Measurements from ENCODE around the gene SLC11A1.

SLC11A1 gene

GRCh38 chr2:218405086-218405745 is 23.1 kb downstream of the SLC11A1 start:
- no peak for DNase-seq (ENCODE audit: low read depth in 3 of 3)

DNA sequence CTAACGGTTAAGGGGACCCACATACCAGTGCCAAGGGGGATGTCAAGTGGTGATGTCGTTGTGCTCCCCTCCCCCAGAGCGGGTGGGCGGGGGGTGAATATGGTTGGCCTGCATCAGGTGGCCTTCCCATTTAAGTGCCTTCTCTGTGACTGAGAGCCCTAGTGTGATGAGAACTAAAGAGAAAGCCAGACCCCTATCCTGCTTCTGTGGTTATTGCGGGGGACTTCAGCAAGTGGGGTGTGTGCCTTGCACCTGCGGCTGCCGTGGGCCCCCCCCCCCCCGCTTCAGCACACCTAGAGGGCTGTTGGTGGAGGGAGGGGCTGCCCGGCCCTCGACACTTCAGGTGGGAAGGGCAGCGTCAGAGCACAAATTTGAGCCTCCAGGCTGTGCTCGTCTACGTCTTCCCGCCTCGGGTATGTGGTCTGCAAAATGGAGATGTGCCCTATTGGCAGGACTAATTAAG is 23.7 kb downstream of the SLC11A1 start:
- no peak for DNase-seq (ENCODE audit: low read depth in 3 of 3)

GRCh38 chr2:218406209-218406948 is 24.3 kb downstream of the SLC11A1 start:
- peak; percentile 72 to 90 (median 77) for DNase-seq (ENCODE audit: low read depth in 3 of 3)

DNA sequence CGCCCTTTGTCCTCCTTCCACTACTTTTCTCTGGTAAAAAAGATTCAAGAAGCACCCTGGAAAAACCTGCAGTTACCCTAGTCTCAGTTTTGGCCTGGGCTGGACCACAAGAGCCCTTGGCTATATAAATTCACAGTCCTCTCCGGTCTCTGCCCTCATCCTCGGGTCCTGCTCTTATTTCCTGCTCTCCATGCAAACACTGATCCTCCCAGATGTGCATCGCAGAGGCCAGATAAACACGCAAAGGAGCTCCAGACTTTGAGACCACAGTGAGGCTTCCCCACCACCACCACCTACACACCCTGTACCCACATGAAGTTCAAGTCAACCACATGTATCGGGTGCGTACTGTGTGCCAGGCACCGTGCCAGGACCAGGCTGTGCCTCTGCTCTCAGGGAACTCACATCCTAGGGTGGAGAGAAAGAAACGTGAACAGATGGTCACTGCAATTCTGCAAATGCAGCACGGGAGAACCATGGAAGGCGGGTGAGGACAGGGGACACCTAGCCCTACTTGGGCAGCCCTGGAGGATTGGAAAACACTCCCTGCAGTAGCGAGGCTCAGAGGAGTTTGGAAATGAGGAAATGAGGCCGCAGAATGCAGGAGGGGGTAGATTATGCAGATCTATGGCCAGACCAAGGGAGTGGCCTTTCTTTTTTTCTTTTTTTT is 25.0 kb downstream of the SLC11A1 start:
- DNase-seq (ENCODE audit: low read depth in 3 of 3): peak; percentile 39 to 49 (median 40)

DNA sequence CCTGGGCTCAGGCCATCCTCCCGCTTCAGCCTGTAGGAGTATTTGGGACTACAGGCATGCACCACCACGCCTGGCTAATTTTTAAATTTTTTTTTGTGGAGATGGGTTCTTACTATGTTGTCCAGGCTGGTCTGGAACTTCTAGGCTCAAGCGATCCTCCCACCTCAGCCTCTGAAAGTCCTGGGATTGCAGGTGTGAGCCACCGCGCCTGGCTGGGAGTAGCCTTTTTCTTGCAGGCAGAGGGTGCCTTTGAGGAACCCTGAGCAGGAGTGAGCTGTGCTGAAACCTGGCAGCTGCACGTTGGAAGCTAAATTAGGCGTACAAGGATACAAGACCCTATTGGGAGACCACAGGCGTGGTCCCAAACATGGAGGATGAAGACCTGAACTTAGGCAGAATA is 25.6 kb downstream of the SLC11A1 start:
- DNase-seq (ENCODE audit: low read depth in 3 of 3): no peak

DNA sequence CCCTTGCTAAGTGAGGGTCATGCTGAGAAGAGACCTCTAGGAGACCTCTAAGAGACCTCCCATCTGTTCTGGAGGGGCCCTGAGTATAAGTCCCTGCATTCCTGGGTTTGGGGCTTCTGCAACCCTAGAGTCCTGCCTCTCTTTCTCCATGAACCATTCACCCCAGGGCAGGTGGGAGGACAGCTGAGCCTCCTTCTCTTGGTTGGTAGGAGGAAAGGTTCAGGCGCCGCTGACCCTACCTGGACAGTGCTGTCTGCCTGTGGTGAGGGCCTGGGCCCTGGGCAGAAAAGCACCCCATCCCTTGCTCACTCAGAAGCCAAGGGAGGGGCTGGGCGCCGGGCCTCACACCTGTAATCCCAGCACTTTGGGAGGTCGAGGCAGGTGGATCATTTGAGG is 36.2 kb downstream of the SLC11A1 start:
- DNase-seq (ENCODE audit: low read depth in 3 of 3): no peak

GRCh38 chr2:218418717-218419458 is 36.8 kb downstream of the SLC11A1 start, which contains the start of gene VIL1:
VIL1 (plus strand) TSS chr2:218419123; CDS start chr2:218423779, 4,656 bp downstream.
- DNase-seq (ENCODE audit: low read depth in 3 of 3): no peak

- no peak for DNase-seq (ENCODE audit: low read depth in 3 of 3)
These were observed 37.6 kb downstream of the SLC11A1 start for GRCh38 chr2:218419630-218420216.

GRCh38 chr2:218421027-218421426 is 39.0 kb downstream of the SLC11A1 start:
- DNase-seq (ENCODE audit: low read depth in 3 of 3): no peak

DNA sequence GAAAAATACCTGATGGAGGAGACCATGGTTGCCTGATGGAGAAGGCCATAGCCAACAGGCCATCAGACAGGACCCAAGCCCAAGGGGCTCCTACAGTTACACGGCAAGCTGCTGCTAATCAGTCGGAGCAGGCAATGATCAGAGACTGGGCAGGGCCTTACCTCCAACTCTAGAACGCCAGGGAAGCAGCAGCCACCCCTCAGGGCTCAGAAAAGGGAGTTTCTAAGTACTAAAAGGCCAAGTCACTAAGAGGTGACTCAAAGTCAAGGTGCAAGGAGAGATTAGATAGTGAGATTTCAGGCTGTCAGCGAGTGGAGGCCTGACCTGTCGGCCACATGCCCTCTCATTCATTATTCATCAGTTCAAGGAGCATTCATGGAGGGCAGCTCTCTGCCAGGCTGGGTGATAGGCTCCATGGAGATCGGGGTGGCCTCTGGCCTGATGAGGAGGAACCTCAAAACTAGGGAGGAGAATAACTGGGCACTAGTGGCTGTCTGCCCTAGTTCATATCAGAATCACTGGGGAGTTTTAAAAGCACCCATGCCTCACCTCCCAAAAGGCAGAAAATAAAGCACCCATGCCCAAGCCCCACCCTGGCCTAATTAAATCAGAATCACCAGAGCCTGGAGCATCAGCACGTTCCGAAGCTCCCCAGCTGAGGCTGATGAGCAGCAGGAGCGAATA is 40.5 kb downstream of the SLC11A1 start:
- no peak for DNase-seq (ENCODE audit: low read depth in 3 of 3)

- DNase-seq (ENCODE audit: low read depth in 3 of 3): no peak
These were observed 41.5 kb downstream of the SLC11A1 start for GRCh38 chr2:218423584-218423983.

DNA sequence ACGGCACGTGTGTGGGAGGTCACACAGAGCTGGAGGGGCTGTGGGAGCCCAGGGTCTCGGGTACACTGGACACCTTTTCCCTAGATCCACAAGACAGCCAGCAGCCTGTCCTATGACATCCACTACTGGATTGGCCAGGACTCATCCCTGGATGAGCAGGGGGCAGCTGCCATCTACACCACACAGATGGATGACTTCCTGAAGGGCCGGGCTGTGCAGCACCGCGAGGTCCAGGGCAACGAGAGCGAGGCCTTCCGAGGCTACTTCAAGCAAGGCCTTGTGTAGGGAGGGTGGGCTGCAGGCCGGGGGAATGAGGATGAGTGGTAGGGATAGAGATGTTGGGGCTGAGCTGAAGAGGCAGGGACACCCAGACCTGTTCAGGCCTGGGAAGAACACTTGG is 43.5 kb downstream of the SLC11A1 start:
- DNase-seq (ENCODE audit: low read depth in 3 of 3): no peak

DNA sequence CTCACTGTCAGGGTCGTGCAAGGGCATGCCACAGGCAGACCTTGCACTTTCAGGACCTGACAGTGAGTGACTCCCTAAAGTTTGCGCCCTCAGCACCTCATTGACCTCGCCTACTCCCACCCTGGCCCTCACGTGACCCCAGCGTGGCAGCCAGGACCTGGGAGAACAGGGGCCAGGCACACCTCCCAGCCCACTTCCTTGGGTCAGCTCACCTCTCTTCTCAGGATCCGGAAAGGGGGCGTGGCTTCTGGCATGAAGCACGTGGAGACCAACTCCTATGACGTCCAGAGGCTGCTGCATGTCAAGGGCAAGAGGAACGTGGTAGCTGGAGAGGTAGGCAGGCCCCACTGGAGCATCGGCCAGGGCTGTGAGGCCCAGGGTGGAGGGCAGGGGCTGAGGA is 45.7 kb downstream of the SLC11A1 start:
- DNase-seq (ENCODE audit: low read depth in 3 of 3): no peak

GRCh38 chr2:218428846-218429558 is 46.9 kb downstream of the SLC11A1 start:
- DNase-seq (ENCODE audit: low read depth in 3 of 3): no peak

DNA sequence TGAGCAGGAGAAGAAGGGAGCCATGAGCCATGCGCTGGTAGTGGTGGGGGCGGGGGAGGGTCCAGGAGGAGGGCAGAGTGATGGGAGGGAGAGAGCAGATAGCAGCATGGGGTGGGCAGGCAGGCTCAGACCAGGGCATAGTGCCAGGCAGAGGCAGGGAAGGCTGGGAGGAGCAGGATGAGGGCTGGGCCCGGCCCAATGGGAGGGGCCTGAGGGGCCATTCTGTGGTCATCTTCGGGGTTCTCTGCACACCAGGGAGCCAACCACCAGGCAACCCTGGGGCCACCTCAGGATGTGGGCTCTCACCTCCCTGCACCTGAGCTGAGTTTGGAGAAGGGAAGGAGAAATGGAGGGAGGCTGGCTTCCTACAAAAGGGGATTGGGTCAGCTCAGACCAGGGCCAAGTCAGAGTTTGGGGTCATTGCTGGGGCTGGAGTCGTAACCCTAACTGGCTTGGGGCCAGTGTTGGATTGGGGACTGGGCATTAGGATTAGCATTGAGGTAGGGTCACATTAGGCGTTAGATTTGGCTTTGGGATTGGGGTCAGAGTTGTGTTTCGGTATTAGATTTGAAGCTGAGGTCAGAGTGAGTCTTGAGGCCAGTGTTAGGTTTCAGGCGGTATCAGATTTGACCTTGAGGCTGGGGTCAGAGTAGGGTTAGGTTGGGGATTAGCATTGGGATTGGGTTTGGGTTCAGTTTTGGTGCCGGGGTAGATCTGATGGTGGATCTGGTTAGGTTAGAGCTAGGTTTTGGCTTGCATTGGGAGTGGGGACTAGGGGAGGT is 48.0 kb downstream of the SLC11A1 start:
- no peak for DNase-seq (ENCODE audit: low read depth in 3 of 3)

- no peak for DNase-seq (ENCODE audit: low read depth in 3 of 3)
These were observed 48.6 kb downstream of the SLC11A1 start for GRCh38 chr2:218430721-218431120.

DNA sequence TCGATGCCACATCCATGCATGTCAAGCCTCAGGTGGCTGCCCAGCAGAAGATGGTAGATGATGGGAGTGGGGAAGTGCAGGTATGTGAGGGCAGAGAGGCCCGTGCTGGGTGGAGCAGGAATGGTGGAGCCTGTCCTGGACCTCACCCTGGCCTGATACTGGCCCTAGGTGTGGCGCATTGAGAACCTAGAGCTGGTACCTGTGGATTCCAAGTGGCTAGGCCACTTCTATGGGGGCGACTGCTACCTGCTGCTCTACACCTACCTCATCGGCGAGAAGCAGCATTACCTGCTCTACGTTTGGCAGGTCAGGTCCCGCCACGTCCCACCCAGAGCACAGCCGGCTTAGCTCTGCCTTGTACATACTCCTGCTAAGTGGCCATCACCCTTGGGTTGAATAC is 49.8 kb downstream of the SLC11A1 start:
- no peak for DNase-seq (ENCODE audit: low read depth in 3 of 3)

DNA sequence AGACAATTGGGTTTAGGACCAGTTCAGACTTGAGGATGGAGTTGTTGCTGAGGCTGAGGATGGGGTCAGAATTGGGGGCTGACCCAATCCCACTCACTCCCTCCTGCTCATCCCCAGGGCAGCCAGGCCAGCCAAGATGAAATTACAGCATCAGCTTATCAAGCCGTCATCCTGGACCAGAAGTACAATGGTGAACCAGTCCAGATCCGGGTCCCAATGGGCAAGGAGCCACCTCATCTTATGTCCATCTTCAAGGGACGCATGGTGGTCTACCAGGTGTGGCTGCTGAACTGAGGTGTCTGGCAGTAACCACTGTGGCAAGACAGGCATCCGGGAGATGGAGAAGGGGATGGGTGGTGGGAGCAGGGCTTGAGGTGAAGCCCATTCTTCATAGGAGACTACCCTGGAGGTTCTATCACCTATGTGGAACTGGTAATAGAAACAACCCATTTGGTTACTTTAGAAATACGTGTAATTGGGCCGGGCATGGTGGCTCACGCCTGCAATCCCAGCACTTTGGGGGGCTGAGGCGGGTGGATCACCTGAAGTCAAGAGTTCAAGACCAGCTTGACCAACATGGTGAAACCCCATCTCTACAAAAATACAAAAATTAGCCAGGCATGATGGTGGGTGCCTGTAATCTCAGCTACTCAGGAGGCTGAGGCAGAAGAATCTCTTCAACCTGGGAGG is 50.7 kb downstream of the SLC11A1 start:
- DNase-seq (ENCODE audit: low read depth in 3 of 3): no peak

DNA sequence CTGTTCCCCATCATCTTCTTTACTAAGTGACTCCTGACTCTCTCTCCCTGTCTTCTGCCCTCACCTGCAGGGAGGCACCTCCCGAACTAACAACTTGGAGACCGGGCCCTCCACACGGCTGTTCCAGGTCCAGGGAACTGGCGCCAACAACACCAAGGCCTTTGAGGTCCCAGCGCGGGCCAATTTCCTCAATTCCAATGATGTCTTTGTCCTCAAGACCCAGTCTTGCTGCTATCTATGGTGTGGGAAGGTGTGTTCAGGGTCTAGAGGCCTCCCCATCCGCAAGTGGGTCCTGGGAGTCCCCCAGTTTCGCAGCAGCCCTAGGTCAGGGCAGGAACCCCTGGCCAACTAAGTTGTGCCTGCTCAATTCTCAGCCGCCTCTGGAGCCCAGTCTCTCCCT is 52.4 kb downstream of the SLC11A1 start:
- no peak for DNase-seq (ENCODE audit: low read depth in 3 of 3)
